SU-DHL-6 (cell line): ENCODE measurements around the gene IMP3.

ENCODE experiments used
- CTCF ChIP-seq: fragments of 200-600 bp; sonication (generic); IDR thresholded peaks from one replicate; pipeline ENCODE4 v1.5.1; 2017; ENCODE audit warnings: antibody characterized with exemption, mild to moderate bottlenecking, low read length, moderate library complexity; ENCODE audit not compliant: insufficient read depth, poor library complexity, severe bottlenecking
- EZH2phosphoT487 ChIP-seq: fragments of 200-600 bp; sonication (generic), shearing (Covaris generic); conservative IDR thresholded peaks from 2 replicates; pipeline ENCODE4 v1.6.1; 2018; ENCODE audit warnings: mild to moderate bottlenecking, antibody characterized with exemption, low read length, moderate library complexity, mixed read lengths

GRCh38 chr15:75596703-75597345 is 43.2 kb downstream of the IMP3 start:
- TF ChIP-seq CTCF (no peak), EZH2phosphoT487 (no peak)
